NCI-H1436 treated with DMSO at 0.1 percent for 48 hours (cell line): ENCODE measurements around the gene VEZT.

ENCODE experiments used
- DNase-seq: peaks from one replicate; lab custom pipeline; 2025; lab: John Stamatoyannopoulos, UW

Gene VEZT

DNA sequence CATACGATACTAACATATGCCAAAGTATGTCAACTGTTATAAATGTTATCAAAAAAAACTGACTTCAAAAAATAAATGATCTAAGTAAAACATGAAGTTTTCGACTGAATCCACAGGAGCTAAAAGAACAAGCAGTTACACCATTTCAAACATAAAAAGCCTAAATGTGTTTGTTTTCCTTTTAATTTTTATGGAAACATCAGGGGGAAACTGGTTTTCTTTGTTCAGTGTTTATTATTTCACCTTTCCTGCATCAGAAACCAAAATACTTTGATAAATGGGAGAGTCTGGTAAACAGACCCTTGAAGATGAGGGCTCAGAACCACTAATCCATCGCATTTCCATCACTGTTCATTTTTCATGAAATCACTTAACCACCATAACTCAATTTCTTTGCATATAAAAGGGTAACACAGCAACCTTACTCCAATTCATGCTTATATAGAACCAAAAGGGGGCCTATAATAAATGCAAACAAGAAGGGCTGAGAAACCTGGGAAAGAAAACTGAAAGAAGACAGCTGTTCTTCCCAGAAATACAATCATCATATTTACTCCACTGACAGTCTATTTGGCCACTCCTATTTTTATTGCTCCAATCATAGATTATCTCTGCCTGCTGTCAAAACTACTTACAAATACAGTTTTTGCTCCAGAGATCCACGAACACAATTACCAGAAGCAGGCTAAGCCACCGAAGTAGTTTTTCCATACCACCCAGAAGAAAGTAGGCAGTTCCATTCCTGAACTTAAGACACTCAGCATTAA, 17.3 kb upstream of the VEZT start:
- DNase-seq, result no peak

DNA sequence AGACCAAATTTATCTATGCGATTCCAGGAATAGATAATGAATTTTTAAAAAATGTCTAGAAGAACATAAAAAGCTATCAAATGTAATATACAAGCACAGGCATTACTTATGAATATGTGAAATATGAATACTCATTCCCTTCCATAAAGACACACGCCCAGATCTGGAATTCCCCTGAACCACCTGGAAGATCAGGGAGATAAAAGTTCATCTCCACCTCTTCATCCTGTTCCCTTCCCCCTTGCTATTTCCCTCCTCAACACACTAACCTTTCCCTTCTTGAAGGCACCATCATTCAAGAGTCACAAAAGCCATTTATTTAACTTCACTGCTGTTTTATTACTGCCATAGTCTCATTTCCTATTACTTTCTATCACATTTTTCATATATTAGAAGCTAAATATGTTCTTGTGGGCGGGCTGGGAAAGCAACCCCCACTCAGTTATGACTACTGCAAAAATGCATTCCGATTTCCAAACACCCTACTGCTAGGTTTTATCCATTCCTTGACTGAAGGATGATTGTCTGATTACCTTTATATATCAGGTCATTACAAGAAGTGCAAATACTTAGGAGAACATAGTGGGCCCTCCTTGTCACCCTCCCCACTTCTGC, 16.4 kb upstream of the VEZT start:
- DNase-seq, result no peak

DNA sequence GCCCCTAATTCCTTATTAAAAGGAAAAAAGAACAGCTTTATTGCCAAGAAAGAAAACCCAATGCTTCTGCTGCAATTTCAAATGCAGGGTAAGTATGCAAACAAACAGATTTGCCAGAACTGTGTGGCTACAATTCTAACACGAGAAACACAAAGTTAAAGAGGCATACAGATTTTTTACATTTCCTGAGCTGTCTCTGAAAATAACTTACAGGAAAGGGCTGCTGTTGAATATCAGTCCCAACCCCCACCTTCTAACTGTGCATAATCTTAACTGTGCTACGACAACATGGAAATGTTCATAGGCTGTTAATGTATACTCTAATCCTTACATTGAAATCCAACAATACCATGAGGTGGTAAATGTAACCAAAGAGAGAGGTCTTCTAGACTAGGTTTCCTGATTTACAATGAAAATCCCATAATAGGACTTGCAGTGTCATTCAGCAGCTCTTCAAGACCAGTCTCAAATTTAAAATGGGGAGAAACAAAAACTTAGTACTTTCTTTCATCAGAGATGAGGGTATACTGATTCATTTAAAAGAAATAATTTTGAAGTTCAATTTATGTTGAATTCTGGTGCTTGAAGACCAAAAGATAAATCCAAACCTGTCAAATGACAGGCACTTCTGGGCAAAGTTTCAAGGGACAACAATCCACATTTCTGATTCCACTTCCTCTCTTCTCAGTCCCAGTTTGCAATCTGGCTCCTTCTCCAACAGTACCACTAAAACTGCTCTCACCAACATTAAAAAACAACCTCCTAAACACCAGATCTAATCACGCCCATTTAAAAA, 14.7 kb upstream of the VEZT start:
- DNase-seq, result no peak

DNA sequence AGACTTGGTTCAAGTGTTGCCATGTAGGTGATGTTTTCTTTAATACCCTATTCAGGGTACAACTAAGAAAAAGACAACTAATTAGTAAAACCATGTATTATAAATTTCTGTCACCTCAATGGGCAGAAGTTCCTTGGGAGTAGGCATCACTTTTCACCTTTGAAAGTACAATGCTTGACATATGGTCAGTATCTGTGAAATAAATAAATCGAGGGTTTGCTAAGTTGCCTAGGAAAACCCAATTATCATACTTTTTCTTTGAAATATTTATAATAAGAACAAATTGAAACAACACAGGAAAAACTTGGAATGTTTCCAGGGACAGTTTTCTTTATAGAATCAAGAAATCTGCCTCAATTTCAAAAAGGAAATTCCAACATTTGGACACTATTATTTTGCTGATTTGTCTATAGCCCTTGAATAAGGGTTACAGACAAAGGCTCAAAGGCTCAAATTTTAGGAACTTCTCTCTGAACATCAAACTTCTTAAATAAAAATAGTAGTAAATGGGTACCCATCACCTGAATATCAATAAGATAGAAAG, 14.0 kb upstream of the VEZT start:
- no peak for DNase-seq

DNA sequence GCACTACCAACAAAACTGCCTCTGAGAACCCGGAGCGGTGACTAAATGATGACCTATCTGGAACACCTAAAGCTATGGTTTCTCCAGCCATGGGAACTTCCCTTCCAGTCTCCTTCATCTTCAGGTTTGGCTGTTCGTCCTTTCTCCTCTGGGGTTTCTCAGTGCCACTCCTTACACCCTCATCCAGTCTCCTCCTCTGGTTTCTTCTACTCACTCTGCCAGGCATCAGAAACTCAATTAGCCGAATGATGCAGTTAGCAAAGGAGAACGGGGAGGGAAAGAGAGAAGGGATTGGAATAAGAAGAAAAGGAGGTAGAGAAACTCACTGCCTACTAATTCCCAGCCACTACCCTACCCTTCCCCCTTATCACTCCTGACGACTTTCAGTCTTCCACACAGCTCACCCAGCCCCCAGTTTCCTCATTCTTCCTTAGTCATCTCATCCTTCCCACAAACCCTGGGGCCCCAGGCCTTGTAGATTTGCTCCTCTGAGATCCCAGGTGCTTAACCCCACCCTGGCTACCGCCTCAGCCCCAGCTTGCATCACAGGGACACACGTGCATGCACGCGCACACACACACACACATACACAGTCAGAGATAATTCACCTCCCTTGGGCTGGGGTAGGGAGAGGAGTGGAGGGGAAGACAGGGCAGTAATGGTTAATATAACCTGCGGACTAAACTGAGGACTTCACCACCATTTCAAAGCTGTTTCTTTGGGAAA, 13.3 kb upstream of the VEZT start:
- no peak for DNase-seq

DNA sequence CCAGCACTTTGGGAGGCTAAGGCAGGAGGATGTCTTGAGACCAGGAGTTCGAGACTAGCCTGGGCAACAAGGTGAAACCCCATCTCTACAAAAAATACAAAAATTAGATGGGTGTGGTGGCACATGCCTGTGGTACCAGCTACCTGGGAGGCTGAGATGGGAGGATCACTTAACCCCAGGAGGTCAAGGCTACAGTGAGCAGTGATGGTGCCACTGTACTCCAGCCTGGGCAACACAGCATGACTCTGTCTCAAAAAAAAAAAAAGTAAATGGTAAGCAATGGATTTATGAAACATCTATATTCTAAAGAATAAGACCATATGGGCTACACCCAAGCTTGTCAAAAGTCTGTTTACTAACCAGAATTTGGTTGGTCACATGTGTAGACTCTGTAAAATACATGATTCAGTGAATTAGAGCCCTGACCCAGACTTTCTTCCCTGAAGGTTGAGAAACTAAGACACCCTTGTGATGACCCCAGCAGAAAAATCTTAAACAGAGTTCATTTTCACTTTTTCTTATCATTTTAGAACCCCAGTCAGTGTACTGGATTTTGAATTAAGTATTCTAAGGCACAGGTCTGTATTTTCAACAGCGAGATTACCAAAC, 12.5 kb upstream of the VEZT start:
- DNase-seq, result no peak

DNA sequence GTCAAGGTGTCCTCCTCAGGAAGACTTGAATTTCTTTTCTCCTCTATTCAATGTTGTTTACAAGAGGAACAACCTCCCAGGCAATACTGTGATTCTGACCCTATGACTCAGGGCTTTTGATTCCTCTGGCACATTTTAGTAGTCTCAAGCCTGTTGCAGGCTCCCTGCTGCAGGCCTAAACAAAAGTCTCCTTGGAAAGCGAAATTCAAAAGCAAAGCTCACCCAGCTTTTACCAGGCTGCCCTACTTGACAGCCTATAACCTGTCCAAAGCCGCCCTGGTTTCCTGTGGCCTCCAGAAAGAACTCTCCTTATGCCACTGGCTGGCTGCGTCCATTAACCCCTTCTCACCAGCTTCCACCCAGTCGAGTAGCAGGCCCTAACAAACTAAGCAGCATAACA, 11.9 kb upstream of the VEZT start:
- DNase-seq, result no peak

DNA sequence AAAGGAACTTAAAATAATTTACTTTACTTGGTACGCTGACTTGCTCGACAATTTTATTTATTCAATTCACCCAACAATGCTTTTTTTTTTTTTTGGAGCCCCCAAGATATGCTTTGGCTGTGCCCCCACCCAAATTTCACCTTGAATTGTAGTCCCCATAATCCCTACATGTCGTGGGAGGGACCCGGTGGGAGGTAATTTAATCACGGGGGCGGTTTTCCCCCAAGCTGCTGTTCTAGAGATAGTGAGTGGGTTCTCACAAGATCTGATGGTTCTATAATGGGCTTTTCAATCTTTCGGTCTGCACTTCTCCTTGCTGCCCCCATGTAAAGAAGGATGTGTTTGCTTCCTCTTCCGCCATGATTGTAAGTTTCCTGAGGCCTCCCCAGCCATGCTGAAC, 10.7 kb upstream of the VEZT start:
- DNase-seq, result no peak

DNA sequence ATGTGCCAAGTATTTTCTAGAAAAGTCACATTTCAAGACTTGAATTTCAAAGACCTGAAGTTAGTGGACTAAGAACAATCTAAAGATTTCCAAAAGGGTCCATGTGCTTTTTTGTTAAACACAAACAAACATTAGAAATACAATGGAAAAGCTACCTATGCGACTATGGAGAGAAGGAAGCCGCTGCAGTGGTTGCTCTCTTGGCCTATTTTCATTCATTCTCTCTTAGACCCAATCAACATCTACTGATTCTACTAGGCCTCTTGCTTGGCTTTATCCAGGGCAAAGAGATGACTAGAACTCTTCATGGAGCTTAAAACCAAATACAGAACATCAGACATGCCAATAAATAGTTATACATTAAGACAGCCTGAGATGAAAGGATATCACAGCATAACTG, 10.2 kb upstream of the VEZT start:
- DNase-seq, result no peak

DNA sequence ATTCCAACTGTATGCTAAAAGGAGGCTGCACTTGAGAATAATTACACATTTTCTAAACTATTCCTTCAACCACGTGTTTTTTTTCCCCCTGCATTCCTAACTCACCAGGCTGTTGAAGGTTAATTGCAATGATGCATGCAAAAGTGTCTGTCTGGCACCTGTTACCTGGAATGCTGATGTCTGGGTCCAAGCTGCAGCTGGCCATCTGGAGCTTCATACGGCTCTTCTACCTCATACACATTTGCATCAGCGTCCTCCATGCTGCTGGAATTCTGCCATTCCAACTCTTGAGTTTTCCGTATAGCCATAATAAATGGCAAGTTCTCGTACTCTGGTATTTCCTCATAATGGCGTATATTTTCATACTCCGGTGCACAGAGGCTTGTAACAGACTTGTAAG, 8.9 kb upstream of the VEZT start:
- DNase-seq, result no peak

DNA sequence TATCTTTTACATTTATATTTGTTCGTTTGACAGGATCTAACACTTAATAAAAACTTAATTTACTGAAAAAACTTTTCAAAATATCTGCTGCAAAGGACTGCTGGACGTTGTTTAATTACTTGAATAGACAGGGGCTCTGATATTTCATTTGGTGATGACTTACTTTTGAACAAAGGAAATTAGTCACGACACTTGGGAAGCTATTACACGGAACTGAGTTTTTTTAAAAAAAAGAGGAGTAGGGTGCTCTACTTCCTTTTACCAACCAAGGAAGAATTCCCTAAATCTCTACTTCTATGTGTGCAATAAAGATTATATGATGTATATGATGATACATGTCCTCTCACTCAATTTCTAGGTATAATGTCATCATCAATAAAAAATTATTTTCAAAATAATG, 5.0 kb upstream of the VEZT start:
- no peak for DNase-seq

DNA sequence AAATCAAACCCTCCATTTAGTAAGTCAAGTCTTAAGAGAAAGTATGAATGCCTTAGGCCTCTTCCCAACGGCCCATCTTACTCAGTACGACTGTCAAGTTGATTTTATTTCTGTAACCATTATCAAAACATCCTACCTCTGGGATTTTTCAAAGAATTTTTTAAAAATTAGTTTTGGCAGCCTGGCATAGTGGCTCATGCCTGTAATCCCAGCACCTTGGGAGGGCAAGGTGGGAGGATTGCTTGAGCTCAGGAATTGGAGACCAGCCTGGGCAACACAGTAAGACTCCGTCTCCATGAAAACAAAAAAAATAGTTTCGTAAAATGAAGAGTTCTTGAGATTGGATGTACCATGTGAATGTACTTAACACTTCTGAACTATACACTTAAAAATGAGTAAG, 4.5 kb upstream of the VEZT start:
- no peak for DNase-seq

DNA sequence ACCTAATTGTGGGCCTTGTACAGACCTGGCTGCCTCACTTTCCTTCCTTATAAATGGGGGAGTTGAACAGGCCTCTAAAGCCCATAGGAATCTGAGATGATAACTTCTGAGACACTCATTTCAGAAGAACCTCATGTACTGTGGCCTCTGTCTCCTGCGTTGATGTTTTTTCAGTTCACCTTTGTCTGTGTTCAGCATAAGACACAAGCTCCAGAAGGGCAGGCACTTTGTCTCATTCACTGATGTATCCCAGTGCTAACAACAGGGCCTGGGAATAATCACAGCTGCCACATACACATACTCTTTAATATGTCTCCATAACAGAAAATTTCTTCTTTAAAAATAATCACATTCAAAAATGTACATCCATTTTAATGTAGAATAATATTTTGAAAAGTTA, 3.7 kb upstream of the VEZT start:
- no peak for DNase-seq

DNA sequence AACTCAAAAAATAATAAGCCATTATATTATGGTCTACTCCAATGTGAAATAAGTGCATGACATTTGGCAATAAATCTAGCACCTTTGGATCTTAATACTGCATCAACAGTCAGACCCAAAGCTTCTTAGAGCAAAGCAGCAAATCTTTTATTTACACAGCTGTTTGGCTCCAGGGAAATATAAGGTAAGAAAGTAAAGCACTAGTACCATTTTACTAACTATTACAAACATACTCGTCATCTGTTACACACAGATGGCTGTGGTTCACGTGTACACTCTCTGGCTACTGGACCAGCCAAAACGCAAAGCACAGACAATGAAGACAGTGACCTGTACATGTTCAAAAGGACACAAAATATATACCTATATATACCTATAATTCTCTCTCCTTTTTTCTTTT, 3.1 kb upstream of the VEZT start:
- DNase-seq, result no peak

DNA sequence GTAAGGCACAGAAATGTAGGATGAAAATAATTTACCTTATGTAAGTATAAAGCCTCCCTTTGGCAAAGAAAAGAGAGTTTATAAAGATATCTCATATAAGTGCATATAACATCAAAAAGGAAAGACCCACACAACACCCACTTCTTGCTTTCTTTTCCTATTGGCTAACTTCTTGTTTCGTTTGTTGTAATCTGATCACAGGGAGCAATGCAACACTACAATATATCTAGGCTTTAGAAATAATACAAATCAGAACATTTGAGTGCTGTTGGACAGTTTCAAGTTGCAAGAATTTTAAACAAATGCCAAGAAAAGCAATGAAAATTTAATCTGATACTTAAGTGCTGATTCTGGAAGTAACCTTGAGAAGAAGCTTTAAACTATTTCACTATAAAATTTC, 1.7 kb upstream of the VEZT start:
- no peak for DNase-seq

DNA sequence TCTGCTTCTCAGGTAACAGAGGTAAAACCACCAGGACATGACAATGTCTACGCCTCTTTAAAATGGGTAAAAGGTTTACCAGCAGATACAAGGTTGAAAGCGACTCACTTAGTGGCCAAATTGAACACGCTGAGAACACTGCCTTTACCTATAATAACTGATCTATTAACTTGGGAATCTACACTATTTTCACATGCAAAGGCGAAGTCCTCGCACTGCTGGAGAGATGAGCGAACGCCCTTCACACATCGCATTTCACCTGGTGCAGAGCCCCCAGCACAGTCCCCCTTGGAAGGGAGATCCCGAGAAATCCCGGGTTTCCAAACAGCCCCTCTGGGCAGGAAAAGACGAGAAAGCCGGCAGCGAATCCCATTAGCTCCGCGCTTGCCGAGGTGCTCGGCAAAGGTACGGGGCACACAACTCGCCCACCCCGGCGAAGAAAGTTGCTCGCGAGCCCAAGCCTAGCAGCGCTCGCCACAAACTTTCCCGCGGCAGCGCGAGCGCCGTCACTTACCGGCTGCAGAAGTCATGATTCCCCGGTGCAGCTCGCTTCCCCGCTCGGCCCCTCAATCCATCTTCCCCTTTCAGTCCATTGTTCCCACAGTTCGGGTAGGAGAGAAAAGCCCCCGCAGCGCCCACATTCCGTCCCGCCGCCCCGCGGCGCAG, 763 bp upstream of the VEZT start:
- DNase-seq, result no peak

DNA sequence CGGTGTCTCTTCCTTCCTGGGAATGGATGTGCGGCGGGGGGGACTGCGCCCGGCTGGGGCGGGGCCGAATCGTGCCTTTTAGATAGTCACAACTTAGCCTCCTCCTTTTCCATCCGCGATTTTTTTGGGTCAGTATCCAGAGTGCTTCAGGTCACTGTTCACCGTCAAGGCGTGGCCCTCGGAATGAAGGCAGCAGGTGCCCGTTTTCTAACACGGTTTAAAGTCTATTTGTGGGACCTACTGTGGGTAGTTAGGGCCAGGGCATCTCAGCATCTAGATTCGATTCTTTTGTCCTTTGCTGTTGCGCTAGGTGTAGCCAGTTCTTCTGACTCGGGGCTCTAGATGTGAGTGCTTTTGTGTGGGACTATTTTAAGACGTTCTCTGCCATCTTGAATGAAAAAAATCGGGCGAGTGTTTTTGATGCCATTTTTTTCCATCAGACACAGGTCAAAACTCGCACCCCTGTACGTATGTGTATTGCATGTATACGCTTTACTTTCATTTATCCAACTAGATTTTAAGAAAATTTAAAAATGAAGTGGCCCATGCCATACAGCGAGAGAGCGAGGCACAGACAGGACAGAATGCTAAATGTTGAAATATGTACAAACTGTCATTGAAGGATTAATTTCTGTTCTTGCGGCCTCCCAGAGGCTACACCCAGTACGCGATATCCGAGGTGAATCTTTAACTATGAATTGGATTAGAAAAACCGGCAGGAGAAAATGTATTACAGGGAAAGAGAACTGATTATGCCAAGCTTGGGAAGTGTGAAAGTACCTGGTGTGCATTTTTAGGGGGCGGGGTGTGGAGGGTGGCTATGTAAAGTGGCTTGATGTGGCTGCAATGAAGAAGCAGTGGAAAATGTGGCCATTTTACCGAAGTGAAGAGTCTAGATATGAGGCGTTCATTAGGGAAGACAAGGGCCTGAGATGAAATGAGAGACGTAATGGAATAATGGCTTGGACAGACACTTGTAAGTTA, 835 bp downstream of the VEZT start:
- DNase-seq, result no peak

DNA sequence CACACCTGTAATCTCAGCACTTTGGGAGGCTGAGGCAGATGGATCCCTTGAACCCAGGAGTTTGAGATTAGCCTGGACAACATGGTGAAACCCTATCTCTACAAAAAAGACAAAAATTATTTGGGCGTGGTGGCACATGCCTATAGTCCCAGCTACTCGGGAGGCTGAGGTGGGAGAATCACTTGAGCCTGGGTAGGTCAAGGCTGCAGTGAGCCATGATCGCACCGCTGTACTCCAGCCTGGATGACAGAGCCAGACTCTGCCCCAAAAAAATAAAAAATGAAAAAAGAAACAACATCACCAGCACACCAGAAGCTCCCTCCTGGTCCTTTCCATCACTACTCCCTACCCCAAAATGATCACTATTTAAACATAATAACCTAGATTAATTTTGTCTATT, 2.6 kb downstream of the VEZT start:
- no peak for DNase-seq

DNA sequence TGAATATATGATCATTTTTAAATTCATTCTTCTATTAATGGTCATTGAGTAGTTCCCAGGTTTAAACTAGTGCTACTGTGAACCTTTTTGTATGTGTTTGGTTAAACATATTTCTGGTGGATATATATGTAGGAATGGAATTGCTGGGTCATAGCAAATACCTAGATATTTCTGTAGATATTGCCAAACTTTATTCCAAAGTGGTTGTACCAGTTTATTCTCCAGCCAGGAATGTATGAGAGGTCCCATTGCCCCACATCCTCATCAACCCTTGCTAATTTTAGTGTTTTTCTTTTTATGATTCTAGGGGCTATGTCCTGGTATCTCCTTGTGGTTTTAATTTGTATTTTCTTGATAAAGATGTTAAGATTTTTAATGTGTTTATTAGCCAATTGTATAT, 3.1 kb downstream of the VEZT start:
- no peak for DNase-seq
